ENCODE results near the gene WWC2.

The WWC2 gene

GRCh38 chr4:183154701-183155391 is 55.8 kb downstream of the WWC2 start:
- no peaks in the 10 kb centered on the region for H3K27me3 ChIP-seq
- TF ChIP-seq CTCF (IDR thresholded peaks at IDR 0.05), result no peak

GRCh38 chr4:183155450-183156184 is 56.6 kb downstream of the WWC2 start:
- TF ChIP-seq CTCF (IDR thresholded peaks at IDR 0.05), result no peak
- Histone ChIP-seq H3K27me3 (no peaks in the 10 kb centered on the region), H3K4me1 (ENCODE audit: control insufficient read depth in 1 of 2, insufficient read depth in 1 of 2, low read depth in 1 of 2, low read length in 1 of 2) (no peaks in the 10 kb centered on the region), H3K9me3 (no peaks in the 10 kb centered on the region), H3K4me3 (ENCODE audit: low read depth in 1 of 2, low read length in 1 of 2) (no peak overlapping the region), H3K27ac (no peak overlapping the region), H3K36me3 (no peaks in the 10 kb centered on the region)

More at GRCh38 chr4:183154701-183155391, 55.8 kb downstream of the WWC2 start:
- Histone ChIP-seq H3K4me3 (ENCODE audit: low read depth in 1 of 2, low read length in 1 of 2) (no peak overlapping the region), H3K4me1 (ENCODE audit: control insufficient read depth in 1 of 2, insufficient read depth in 1 of 2, low read depth in 1 of 2, low read length in 1 of 2) (no peaks in the 10 kb centered on the region), H3K9me3 (no peaks in the 10 kb centered on the region), H3K27ac (no peak overlapping the region), H3K36me3 (no peaks in the 10 kb centered on the region)

GRCh38 chr4:183157215-183157614 is 58.2 kb downstream of the WWC2 start:
- Histone ChIP-seq H3K36me3 (no peaks in the 10 kb centered on the region), H3K9me3 (no peaks in the 10 kb centered on the region), H3K27me3 (no peaks in the 10 kb centered on the region), H3K4me1 (ENCODE audit: control insufficient read depth in 1 of 2, insufficient read depth in 1 of 2, low read depth in 1 of 2, low read length in 1 of 2) (no peaks in the 10 kb centered on the region), H3K4me3 (ENCODE audit: low read depth in 1 of 2, low read length in 1 of 2) (no peak overlapping the region), H3K27ac (no peak overlapping the region)
- TF ChIP-seq CTCF (IDR thresholded peaks at IDR 0.05), result no peak

GRCh38 chr4:183158062-183158461 is 59.0 kb downstream of the WWC2 start:
- H3K4me3 ChIP-seq (ENCODE audit: low read depth in 1 of 2, low read length in 1 of 2), result no peak overlapping the region
- H3K36me3 ChIP-seq, result no peaks in the 10 kb centered on the region
- H3K9me3 ChIP-seq, result no peaks in the 10 kb centered on the region
- H3K27ac ChIP-seq, result no peak overlapping the region
- no peak for TF ChIP-seq CTCF (IDR thresholded peaks at IDR 0.05)
- no peaks in the 10 kb centered on the region for H3K4me1 ChIP-seq (ENCODE audit: control insufficient read depth in 1 of 2, insufficient read depth in 1 of 2, low read depth in 1 of 2, low read length in 1 of 2)
- no peaks in the 10 kb centered on the region for H3K27me3 ChIP-seq

GRCh38 chr4:183161630-183162029 is 62.6 kb downstream of the WWC2 start:
- Histone ChIP-seq H3K36me3 (no peaks in the 10 kb centered on the region), H3K9me3 (no peaks in the 10 kb centered on the region), H3K27me3 (no peaks in the 10 kb centered on the region), H3K4me1 (ENCODE audit: control insufficient read depth in 1 of 2, insufficient read depth in 1 of 2, low read depth in 1 of 2, low read length in 1 of 2) (no peaks in the 10 kb centered on the region), H3K27ac (no peak overlapping the region), H3K4me3 (ENCODE audit: low read depth in 1 of 2, low read length in 1 of 2) (no peak overlapping the region)
- TF ChIP-seq CTCF (IDR thresholded peaks at IDR 0.05), result no peak

Data from neutrophil (primary cell).